Activated naive CD8-positive, alpha-beta T cell treated with anti-CD3 and anti-CD28 coated beads, Interleukin-2, amount 10 ng/mL, durations not matched to agents 7 days and 5 days (primary cell): ENCODE data around the gene NUCB1. TPM values are rescaled to one million over a fixed set of nuclear protein-coding genes. Genes with fewer than 3 reads are reported as not detected.
"Not testable (repeated sequence)": the region's sequence is repeated elsewhere in the genome, so short reads cannot be mapped to it uniquely, and the experiment has no call there.

Experiments used
- ATAC-seq: fragments of 150-1000 bp; cut with Tn5 transposase; one replicate; pipeline ENCODE4 v1.10.0; 2021; ENCODE audit warnings: low read depth, moderate library complexity
- POLR2A ChIA-PET: fragments of 350-600 bp; sonication (Branson Sonifier 250); formaldehyde crosslinking; loops from one replicate; lab custom pipeline; 2021; ENCODE audit warnings: antibody characterized with exemption; lab: Charles Lee
- DNase-seq: peaks from one replicate; pipeline ENCODE4 v3.0.0; 2021
- H3K27ac Mint-ChIP-seq: one replicate; pipeline ENCODE4 v1.8.0; 2022; ENCODE audit warnings: mild to moderate bottlenecking, mixed read lengths
- H3K27me3 Mint-ChIP-seq: one replicate; pipeline ENCODE4 v1.8.0; 2022; ENCODE audit warnings: mild to moderate bottlenecking, moderate library complexity, mixed read lengths
- H3K36me3 Mint-ChIP-seq: one replicate; pipeline ENCODE4 v1.8.0; 2021; ENCODE audit warnings: mild to moderate bottlenecking, mixed read lengths
- H3K4me1 Mint-ChIP-seq: one replicate; pipeline ENCODE4 v1.8.0; 2021; ENCODE audit warnings: mixed read lengths
- H3K4me3 Mint-ChIP-seq: one replicate; pipeline ENCODE4 v1.8.0; 2022; ENCODE audit warnings: mild to moderate bottlenecking, moderate library complexity, mixed read lengths
- H3K9me3 Mint-ChIP-seq: one replicate; pipeline ENCODE4 v1.8.0; 2021; ENCODE audit warnings: mixed read lengths
- total RNA-seq, 2 experiments: library from RNA; stranded (reverse); gene quantifications; one replicate each; pipeline ENCODE4 v1.2.3, GENCODE V29; 2021

Gene NUCB1
- total RNA-seq, 2 experiments from 2014 or later: 203 to 214 TPM

GRCh38 chr19:48868114-48868886 lies 31.8 kb upstream of the NUCB1 start, which contains the start of gene PLEKHA4:
PLEKHA4 (minus strand) TSS chr19:48868617; CDS start chr19:48867620, 997 bp downstream.
- H3K36me3 Mint-ChIP-seq: peaks cover 5% of the 10 kb centered on the region
- no peak for ATAC-seq
- H3K4me3 Mint-ChIP-seq: no peak within 1 kb of the TSS
- H3K27me3 Mint-ChIP-seq: peaks cover 6% of the 10 kb centered on the region
- H3K4me1 Mint-ChIP-seq: peaks cover 9% of the 10 kb centered on the region
- H3K27ac Mint-ChIP-seq: no peak within 1 kb of the TSS
- POLR2A ChIA-PET: no interaction called here
- no peaks in the 10 kb centered on the region for H3K9me3 Mint-ChIP-seq
- no peak for DNase-seq

GRCh38 chr19:48870048-48870447 lies 30.1 kb upstream of the NUCB1 start:
- no peak for ATAC-seq
- no peak overlapping the region for H3K4me3 Mint-ChIP-seq
- no peak overlapping the region for H3K27ac Mint-ChIP-seq
- POLR2A ChIA-PET: interaction anchor here (0.7 to 0.8 kb wide), 2 partner anchors 70 to 93 kb away, joined by 3 to 5 read pairs; no protein-coding TSS in a partner anchor
- peaks cover 24% of the 10 kb centered on the region for H3K4me1 Mint-ChIP-seq
- peaks cover 2% of the 10 kb centered on the region for H3K27me3 Mint-ChIP-seq
- H3K36me3 Mint-ChIP-seq: peaks cover 18% of the 10 kb centered on the region
- H3K9me3 Mint-ChIP-seq: no peaks in the 10 kb centered on the region
- DNase-seq: no peak

- Mint-ChIP-seq H3K36me3 (peaks cover 28% of the 10 kb centered on the region), H3K27ac (peak overlapping the region; percentile 98), H3K4me1 (peaks cover 33% of the 10 kb centered on the region), H3K4me3 (peak overlapping the region; percentile 94)
- not testable (repeated sequence) for H3K27me3 Mint-ChIP-seq, H3K9me3 Mint-ChIP-seq, DNase-seq, ATAC-seq
- POLR2A ChIA-PET: interaction anchor here (0.6 to 5.5 kb wide), 27 partner anchors 9 to 158 kb away, joined by 3 to 79 read pairs (median 5); partner anchors contain the start of genes BAX, FTL, GYS1 and HSD17B14
Observed at GRCh38 chr19:48871471-48872181, 28.5 kb upstream of the NUCB1 start.

- Mint-ChIP-seq H3K4me1 (peaks cover 34% of the 10 kb centered on the region), H3K27me3 (no peaks in the 10 kb centered on the region), H3K9me3 (no peaks in the 10 kb centered on the region), H3K4me3 (peak within 1 kb of the TSS; percentile 94), H3K36me3 (peaks cover 31% of the 10 kb centered on the region), H3K27ac (peak within 1 kb of the TSS; percentile 98)
- ATAC-seq (peak; percentile 25), DNase-seq (peak; percentile 99)
- POLR2A ChIA-PET: interaction anchor here (0.6 to 5.5 kb wide), 29 partner anchors 9 to 159 kb away, joined by 3 to 79 read pairs (median 5); partner anchors contain the start of genes BAX, FTL, GYS1 and HSD17B14
Observed at GRCh38 chr19:48872182-48872883, 27.8 kb upstream of the NUCB1 start, which contains the start of gene PPP1R15A. PPP1R15A (plus strand) TSS chr19:48872421; CDS start chr19:48873234, 813 bp downstream.

- Mint-ChIP-seq H3K36me3 (peaks cover 36% of the 10 kb centered on the region), H3K4me1 (peaks cover 36% of the 10 kb centered on the region), H3K9me3 (no peaks in the 10 kb centered on the region), H3K27me3 (no peaks in the 10 kb centered on the region), H3K27ac (peak overlapping the region; percentile 98), H3K4me3 (peak overlapping the region; percentile 94)
- ATAC-seq: peak; percentile 35
- DNase-seq: peak; percentile 69
- POLR2A ChIA-PET: interaction anchor here (0.6 to 5.5 kb wide), 20 partner anchors 8 to 367 kb away, joined by 3 to 79 read pairs (median 8); partner anchors contain the start of genes BAX, FTL, GYS1 and HSD17B14
Observed at GRCh38 chr19:48872884-48873475, 27.1 kb upstream of the NUCB1 start.

GRCh38 chr19:48873476-48874302 lies 26.4 kb upstream of the NUCB1 start:
- H3K36me3 Mint-ChIP-seq: peaks cover 42% of the 10 kb centered on the region
- H3K9me3 Mint-ChIP-seq: no peaks in the 10 kb centered on the region
- peaks cover 41% of the 10 kb centered on the region for H3K4me1 Mint-ChIP-seq
- peak overlapping the region; percentile 98 for H3K27ac Mint-ChIP-seq
- DNase-seq (no peak), ATAC-seq (no peak)
- POLR2A ChIA-PET: interaction anchor here (0.6 to 5.5 kb wide), 10 partner anchors 28 to 368 kb away, joined by 3 to 79 read pairs (median 6); partner anchors contain the start of genes BAX, FTL, GYS1 and NUCB1
- no peaks in the 10 kb centered on the region for H3K27me3 Mint-ChIP-seq
- peak overlapping the region; percentile 94 for H3K4me3 Mint-ChIP-seq

GRCh38 chr19:48874303-48875135 lies 25.6 kb upstream of the NUCB1 start:
- no peaks in the 10 kb centered on the region for H3K27me3 Mint-ChIP-seq
- DNase-seq: no peak
- ATAC-seq: peak; percentile 1
- POLR2A ChIA-PET: interaction anchor here (0.5 to 5.5 kb wide), 10 partner anchors 11 to 90 kb away, joined by 3 to 79 read pairs (median 5); partner anchors contain the start of genes BAX, FTL and NUCB1
- H3K27ac Mint-ChIP-seq: peak overlapping the region; percentile 98
- H3K4me3 Mint-ChIP-seq: peak overlapping the region; percentile 94
- no peaks in the 10 kb centered on the region for H3K9me3 Mint-ChIP-seq
- peaks cover 42% of the 10 kb centered on the region for H3K4me1 Mint-ChIP-seq
- peaks cover 42% of the 10 kb centered on the region for H3K36me3 Mint-ChIP-seq

- peak overlapping the region; percentile 98 for H3K27ac Mint-ChIP-seq
- H3K4me1 Mint-ChIP-seq: peaks cover 42% of the 10 kb centered on the region
- not testable (repeated sequence) for H3K9me3 Mint-ChIP-seq, ATAC-seq, H3K27me3 Mint-ChIP-seq, DNase-seq
- peaks cover 42% of the 10 kb centered on the region for H3K36me3 Mint-ChIP-seq
- peak overlapping the region; percentile 94 for H3K4me3 Mint-ChIP-seq
- POLR2A ChIA-PET: interaction anchor here (1.3 to 5.5 kb wide), 7 partner anchors 9 to 95 kb away, joined by 3 to 79 read pairs (median 7); partner anchors contain the start of genes FTL and NUCB1
Observed at GRCh38 chr19:48876043-48876981, 23.8 kb upstream of the NUCB1 start.

- ATAC-seq: no peak
- Mint-ChIP-seq H3K27ac (peak overlapping the region; percentile 20), H3K27me3 (no peaks in the 10 kb centered on the region), H3K36me3 (peaks cover 39% of the 10 kb centered on the region), H3K4me3 (no peak overlapping the region), H3K9me3 (peaks cover 2% of the 10 kb centered on the region), H3K4me1 (peaks cover 42% of the 10 kb centered on the region)
- POLR2A ChIA-PET: interaction anchor here (1.1 kb wide), 1 partner anchor 24 kb away, joined by 3 read pairs; no protein-coding TSS in a partner anchor
- no peak for DNase-seq
Observed at GRCh38 chr19:48877855-48878195, 22.3 kb upstream of the NUCB1 start.
